ENCODE data around the gene ARHGDIG.
A peak's percentile ranks its signal among the peaks of the same experiment; 100 is the strongest.
"Not testable (repeated sequence)": the region's sequence is repeated elsewhere in the genome, so short reads cannot be mapped to it uniquely, and the experiment has no call there.

The ARHGDIG gene

GRCh38 chr16:280552-280951, at the start of gene ARHGDIG:
ARHGDIG (plus strand) TSS chr16:280591; CDS start chr16:280681, 90 bp downstream.
- no peak for DNase-seq (ENCODE audit: low read depth)

- DNase-seq (ENCODE audit: low read depth): no peak
Measured at GRCh38 chr16:230949-231348, 49.4 kb upstream of the ARHGDIG start.

- DNase-seq (ENCODE audit: low read depth): peak; percentile 88
Measured at GRCh38 chr16:234468-235305, 45.7 kb upstream of the ARHGDIG start, which contains the start of gene FAM234A. FAM234A (plus strand) TSS chr16:234821; CDS start chr16:254414, 19,593 bp downstream.

GRCh38 chr16:239948-240277, 40.5 kb upstream of the ARHGDIG start:
- no peak for DNase-seq (ENCODE audit: low read depth)

- DNase-seq (ENCODE audit: low read depth): no peak
Measured at GRCh38 chr16:240559-240958, 39.8 kb upstream of the ARHGDIG start.

GRCh38 chr16:242281-242680, 38.1 kb upstream of the ARHGDIG start:
- DNase-seq (ENCODE audit: low read depth): no peak

- no peak for DNase-seq (ENCODE audit: low read depth)
Measured at GRCh38 chr16:243348-243747, 37.0 kb upstream of the ARHGDIG start.

- no peak for DNase-seq (ENCODE audit: low read depth)
Measured at GRCh38 chr16:245105-245504, 35.3 kb upstream of the ARHGDIG start.

- no peak for DNase-seq (ENCODE audit: low read depth)
Measured at GRCh38 chr16:247027-247426, 33.4 kb upstream of the ARHGDIG start.

- no peak for DNase-seq (ENCODE audit: low read depth)
Measured at GRCh38 chr16:249431-249830, 31.0 kb upstream of the ARHGDIG start.

- DNase-seq (ENCODE audit: low read depth): peak; percentile 33
Measured at GRCh38 chr16:252366-253337, 27.7 kb upstream of the ARHGDIG start.

- DNase-seq (ENCODE audit: low read depth): no peak
Measured at GRCh38 chr16:253833-254232, 26.6 kb upstream of the ARHGDIG start.

- no peak for DNase-seq (ENCODE audit: low read depth)
Measured at GRCh38 chr16:254461-254860, 25.9 kb upstream of the ARHGDIG start.

- DNase-seq (ENCODE audit: low read depth): no peak
Measured at GRCh38 chr16:255183-255582, 25.2 kb upstream of the ARHGDIG start.

GRCh38 chr16:258091-258490, 22.3 kb upstream of the ARHGDIG start:
- not testable (repeated sequence) for DNase-seq (ENCODE audit: low read depth)

GRCh38 chr16:259226-259625, 21.2 kb upstream of the ARHGDIG start:
- no peak for DNase-seq (ENCODE audit: low read depth)

- no peak for DNase-seq (ENCODE audit: low read depth)
Measured at GRCh38 chr16:259814-260253, 20.6 kb upstream of the ARHGDIG start.

GRCh38 chr16:260326-260725, 20.1 kb upstream of the ARHGDIG start:
- no peak for DNase-seq (ENCODE audit: low read depth)

- DNase-seq (ENCODE audit: low read depth): no peak
Measured at GRCh38 chr16:261031-261691, 19.2 kb upstream of the ARHGDIG start.

GRCh38 chr16:262121-262745, 18.2 kb upstream of the ARHGDIG start:
- DNase-seq (ENCODE audit: low read depth): no peak

GRCh38 chr16:263182-263774, 17.1 kb upstream of the ARHGDIG start:
- DNase-seq (ENCODE audit: low read depth): no peak

All from iris pigment epithelial cell (primary cell).